ENCODE results near the gene SPATA31A7.
"Not testable (repeated sequence)": the region's sequence is repeated elsewhere in the genome, so short reads cannot be mapped to it uniquely, and the experiment has no call there.

The SPATA31A7 gene

GRCh38 chr9:61189736-61190135 lies at the start of gene SPATA31A7:
SPATA31A7 (plus strand) TSS chr9:61190036; CDS start chr9:61190065, 29 bp downstream.
- not testable (repeated sequence) for DNase-seq

GRCh38 chr9:61226438-61226837 lies 36.6 kb downstream of the SPATA31A7 start:
- not testable (repeated sequence) for DNase-seq
